ENCODE measurements around the gene ZNF521.

The ZNF521 gene

GRCh38 chr18:25223899-25224886 is 127.8 kb downstream of the ZNF521 start:
- DNase-seq: no peak

GRCh38 chr18:25223211-25223610 is 128.8 kb downstream of the ZNF521 start:
- DNase-seq: no peak

- DNase-seq: no peak
These were observed 129.3 kb downstream of the ZNF521 start for GRCh38 chr18:25222648-25223047.

- DNase-seq: no peak
These were observed 141.3 kb downstream of the ZNF521 start for GRCh38 chr18:25210622-25211021.

GRCh38 chr18:25192065-25192464 is 159.9 kb downstream of the ZNF521 start:
- no peak for DNase-seq

- no peak for DNase-seq
These were observed 161.5 kb downstream of the ZNF521 start for GRCh38 chr18:25190472-25190871.

GRCh38 chr18:25189391-25190185 is 162.4 kb downstream of the ZNF521 start:
- DNase-seq: no peak

GRCh38 chr18:25187521-25188192 is 164.3 kb downstream of the ZNF521 start:
- DNase-seq: no peak

GRCh38 chr18:25186871-25187270 is 165.1 kb downstream of the ZNF521 start:
- DNase-seq: no peak

GRCh38 chr18:25181993-25182392 is 170.0 kb downstream of the ZNF521 start:
- DNase-seq: no peak

- DNase-seq: no peak
These were observed 170.4 kb downstream of the ZNF521 start for GRCh38 chr18:25181581-25181980.

- DNase-seq: no peak
These were observed 170.9 kb downstream of the ZNF521 start for GRCh38 chr18:25180973-25181548.

- no peak for DNase-seq
These were observed 174.3 kb downstream of the ZNF521 start for GRCh38 chr18:25177631-25178030.

GRCh38 chr18:25176518-25177042 is 175.4 kb downstream of the ZNF521 start:
- no peak for DNase-seq

GRCh38 chr18:25175558-25176517 is 176.1 kb downstream of the ZNF521 start:
- no peak for DNase-seq

GRCh38 chr18:25174324-25174723 is 177.6 kb downstream of the ZNF521 start:
- DNase-seq: no peak

GRCh38 chr18:25171334-25171733 is 180.6 kb downstream of the ZNF521 start:
- DNase-seq: no peak

GRCh38 chr18:25170402-25170801 is 181.6 kb downstream of the ZNF521 start:
- no peak for DNase-seq

GRCh38 chr18:25169701-25170100 is 182.3 kb downstream of the ZNF521 start:
- DNase-seq: no peak

GRCh38 chr18:25167612-25168410 is 184.2 kb downstream of the ZNF521 start:
- DNase-seq: no peak

All from GDM1 (cell line).